Activated effector memory CD4-positive, alpha-beta T cell treated with Interleukin-2 at 50 U/mL for 16 hours (primary cell): ENCODE data around the gene TPH2.

Source experiments
- DNase-seq: peaks from one replicate; pipeline ENCODE4 v3.0.0-alpha.2; 2020

Gene TPH2

GRCh38 chr12:72037006-72037795 is 98.6 kb downstream of the TPH2 start:
- no peak for DNase-seq

- no peak for DNase-seq
Observed at GRCh38 chr12:72041811-72042210, 103.2 kb downstream of the TPH2 start.

- DNase-seq: no peak
Observed at GRCh38 chr12:72053604-72054003, 115.0 kb downstream of the TPH2 start.

- no peak for DNase-seq
Observed at GRCh38 chr12:72054511-72054910, 115.9 kb downstream of the TPH2 start.

- DNase-seq: no peak
Observed at GRCh38 chr12:72057330-72057914, 118.8 kb downstream of the TPH2 start.

GRCh38 chr12:72063073-72063472 is 124.4 kb downstream of the TPH2 start:
- no peak for DNase-seq

- DNase-seq: no peak
Observed at GRCh38 chr12:72071030-72071429, 132.4 kb downstream of the TPH2 start.

GRCh38 chr12:72072592-72073212 is 134.1 kb downstream of the TPH2 start:
- DNase-seq: no peak

- DNase-seq: no peak
Observed at GRCh38 chr12:72074065-72074464, 135.4 kb downstream of the TPH2 start.

GRCh38 chr12:72074956-72075355 is 136.3 kb downstream of the TPH2 start:
- DNase-seq: no peak

GRCh38 chr12:72075401-72075800 is 136.8 kb downstream of the TPH2 start:
- no peak for DNase-seq

- DNase-seq: no peak
Observed at GRCh38 chr12:72075891-72076557, 137.4 kb downstream of the TPH2 start.

GRCh38 chr12:72076558-72076915 is 137.9 kb downstream of the TPH2 start:
- DNase-seq: no peak

- no peak for DNase-seq
Observed at GRCh38 chr12:72077111-72077820, 138.6 kb downstream of the TPH2 start.

- no peak for DNase-seq
Observed at GRCh38 chr12:72081777-72082176, 143.1 kb downstream of the TPH2 start.
